WTC11 (cell line): ENCODE data around the gene CAGE1. TPM values are rescaled to one million over a fixed set of nuclear protein-coding genes. Genes with fewer than 3 reads are reported as not detected.

Experiments
- ATAC-seq: fragments of 200-7000 bp; cut with Tn5 transposase; 2 replicates; pipeline ENCODE4 v1.10.0; 2021; ENCODE audit warnings: mild to moderate bottlenecking, moderate library complexity
- CTCF ChIA-PET: fragments of 300-600 bp; sonication (Branson Sonifier 250); formaldehyde crosslinking; loops from one replicate; lab custom pipeline; 2021; ENCODE audit warnings: antibody characterized with exemption; lab: Charles Lee
- POLR2A ChIA-PET: fragments of 350-600 bp; sonication (Branson Sonifier 250); formaldehyde crosslinking; loops from one replicate; lab custom pipeline; 2021; ENCODE audit warnings: antibody characterized with exemption; lab: Charles Lee
- DNase-seq: peaks from one replicate; pipeline ENCODE4 v3.0.0; 2021; ENCODE audit warnings: low spot score
- H3K27ac Mint-ChIP-seq: 2 replicates; pipeline ENCODE4 v1.8.0; 2021; ENCODE audit warnings: mixed read lengths
- H3K27me3 Mint-ChIP-seq: 2 replicates; pipeline ENCODE4 v1.8.0; 2021; ENCODE audit warnings: low read depth, mild to moderate bottlenecking, moderate library complexity, mixed read lengths
- H3K36me3 Mint-ChIP-seq: 2 replicates; pipeline ENCODE4 v1.8.0; 2021; ENCODE audit warnings: mixed read lengths
- H3K4me1 Mint-ChIP-seq: 2 replicates; pipeline ENCODE4 v1.8.0; 2022; ENCODE audit warnings: mixed read lengths
- H3K4me3 Mint-ChIP-seq: 2 replicates; pipeline ENCODE4 v1.8.0; 2021; ENCODE audit warnings: mild to moderate bottlenecking, moderate library complexity, mixed read lengths
- H3K9me3 Mint-ChIP-seq: 2 replicates; pipeline ENCODE4 v1.8.0; 2021; ENCODE audit warnings: mixed read lengths
- ATF1 ChIP-seq: sonication (generic); formaldehyde crosslinking; IDR thresholded peaks from 2 replicates; pipeline ENCODE4 v1.8.1; 2023; ENCODE audit warnings: mild to moderate bottlenecking, moderate library complexity, missing genetic modification reagents
- ATF2 ChIP-seq: sonication (generic); formaldehyde crosslinking; IDR thresholded peaks from 2 replicates; pipeline ENCODE4 v1.8.1; 2022; ENCODE audit warnings: low read depth, missing genetic modification reagents, borderline replicate concordance
- CREM ChIP-seq: sonication (generic); formaldehyde crosslinking; IDR thresholded peaks from 2 replicates; pipeline ENCODE4 v1.8.1; 2022; ENCODE audit warnings: mild to moderate bottlenecking, missing genetic modification reagents, moderate library complexity
- CTCF ChIP-seq: fragments of 200-600 bp; IDR thresholded peaks from 2 replicates; pipeline ENCODE4 v1.8.0; 2022; ENCODE audit warnings: antibody characterized with exemption
- ETV6 ChIP-seq: sonication (generic); formaldehyde crosslinking; IDR thresholded peaks from 2 replicates; pipeline ENCODE4 v1.8.1; 2022; ENCODE audit warnings: mild to moderate bottlenecking, missing genetic modification reagents
- FOXK1 ChIP-seq: sonication (generic); formaldehyde crosslinking; IDR thresholded peaks from 2 replicates; pipeline ENCODE4 v1.8.0; 2022; ENCODE audit warnings: mild to moderate bottlenecking, moderate library complexity, missing genetic modification reagents
- GABPB1 ChIP-seq: sonication (generic); formaldehyde crosslinking; IDR thresholded peaks from 2 replicates; pipeline ENCODE4 v1.8.1; 2023; ENCODE audit warnings: mild to moderate bottlenecking, missing genetic modification reagents
- HMGA2 ChIP-seq: fragments of 250-450 bp; sonication (Bioruptor Pico); IDR thresholded peaks from 2 replicates; pipeline ENCODE4 v1.4.0; 2021; ENCODE audit warnings: mild to moderate bottlenecking, moderate library complexity
- IRF1 ChIP-seq: sonication (generic); formaldehyde crosslinking; IDR thresholded peaks from 2 replicates; pipeline ENCODE4 v1.8.0; 2023; ENCODE audit warnings: missing genetic modification reagents
- MXD4 ChIP-seq: fragments of 250-450 bp; sonication (Bioruptor Pico); IDR thresholded peaks from 2 replicates; pipeline ENCODE4 v1.8.0; 2021; ENCODE audit warnings: mild to moderate bottlenecking, moderate library complexity, borderline replicate concordance
- NFATC4 ChIP-seq: fragments of 250-450 bp; sonication (Bioruptor Pico); IDR thresholded peaks from 2 replicates; pipeline ENCODE4 v1.9.0; 2021; ENCODE audit warnings: mild to moderate bottlenecking
- NFE2L1 ChIP-seq: sonication (generic); formaldehyde crosslinking; IDR thresholded peaks from 2 replicates; pipeline ENCODE4 v1.8.1; 2023; ENCODE audit warnings: missing genetic modification reagents
- NFYB ChIP-seq: sonication (generic); formaldehyde crosslinking; conservative IDR thresholded peaks from 2 replicates; pipeline ENCODE4 v1.8.0; 2022; ENCODE audit warnings: low read depth, missing genetic modification reagents
- RELA ChIP-seq: sonication (generic); formaldehyde crosslinking; IDR thresholded peaks from 2 replicates; pipeline ENCODE4 v1.8.1; 2022; ENCODE audit warnings: missing genetic modification reagents, mild to moderate bottlenecking, borderline replicate concordance
- SP1 ChIP-seq: sonication (generic); formaldehyde crosslinking; conservative IDR thresholded peaks from 2 replicates; pipeline ENCODE4 v1.8.1; 2022; ENCODE audit warnings: missing genetic modification reagents
- TEAD4 ChIP-seq: sonication (generic); formaldehyde crosslinking; IDR thresholded peaks from 2 replicates; pipeline ENCODE4 v1.8.0; 2022; ENCODE audit warnings: mild to moderate bottlenecking, missing genetic modification reagents
- TP53 ChIP-seq: sonication (generic); formaldehyde crosslinking; IDR thresholded peaks from 2 replicates; pipeline ENCODE4 v1.8.1; 2023; ENCODE audit warnings: mild to moderate bottlenecking, missing genetic modification reagents
- ZNF138 ChIP-seq: sonication (generic); formaldehyde crosslinking; conservative IDR thresholded peaks from 2 replicates; pipeline ENCODE4 v1.8.1; 2022; ENCODE audit warnings: mild to moderate bottlenecking, moderate library complexity, missing genetic modification reagents
- ZNF671 ChIP-seq: fragments of 250-450 bp; sonication (Bioruptor Pico); IDR thresholded peaks from 2 replicates; pipeline ENCODE4 v1.8.0; 2021; ENCODE audit warnings: mild to moderate bottlenecking
- total RNA-seq: library from RNA; stranded (reverse); gene quantifications from 3 replicates; pipeline ENCODE4 v1.2.3, GENCODE V29; 2021
- TF ChIP-seq, protein P1 (sequence below): sonication (generic); formaldehyde crosslinking; IDR thresholded peaks from 2 replicates; pipeline ENCODE4 v1.8.0; 2023; ENCODE audit warnings: missing genetic modification reagents, mild to moderate bottlenecking, borderline replicate concordance

CAGE1 gene
- total RNA-seq, 1 experiment from 2014 or later = 0.07 TPM

- no peaks in the 10 kb centered on the region for H3K27me3 Mint-ChIP-seq
- ChIA-PET POLR2A (interaction anchor here (1.5 kb wide), 1 partner anchor 29 kb away, joined by 3 read pairs; no protein-coding TSS in a partner anchor), CTCF (interaction anchor here (1.1 kb wide), 1 partner anchor 194 kb away, joined by 3 read pairs; no protein-coding TSS in a partner anchor)
- peaks cover 23% of the 10 kb centered on the region for H3K36me3 Mint-ChIP-seq
- ATAC-seq = peak; percentile 87
- no peaks in the 10 kb centered on the region for H3K9me3 Mint-ChIP-seq
- TF ChIP-seq ATF2 (CRISPR knock-in tag) (no peak), ETV6 (no peak), ZNF671 (no peak), MXD4 (no peak), NFATC4 (CRISPR knock-in tag) (no peak), RELA (CRISPR knock-in tag) (no peak), CREM (CRISPR knock-in tag) (no peak), CTCF (no peak), NFYB (CRISPR knock-in tag) (no peak), GABPB1 (CRISPR knock-in tag) (no peak), ATF1 (CRISPR knock-in tag) (no peak), SP1 (CRISPR knock-in tag) (no peak), HMGA2 (CRISPR knock-in tag) (no peak), IRF1 (CRISPR knock-in tag) (no peak), TP53 (CRISPR knock-in tag) (no peak), NFE2L1 (CRISPR knock-in tag) (no peak), FOXK1 (CRISPR knock-in tag) (no peak), ZNF138 (CRISPR knock-in tag) (no peak)
- peak overlapping the region; percentile 84 for H3K27ac Mint-ChIP-seq
- peaks cover 12% of the 10 kb centered on the region for H3K4me1 Mint-ChIP-seq
- DNase-seq = no peak
- no peak overlapping the region for H3K4me3 Mint-ChIP-seq
These were observed 31.5 kb upstream of the CAGE1 start for GRCh38 chr6:7421066-7421465.

DNA sequence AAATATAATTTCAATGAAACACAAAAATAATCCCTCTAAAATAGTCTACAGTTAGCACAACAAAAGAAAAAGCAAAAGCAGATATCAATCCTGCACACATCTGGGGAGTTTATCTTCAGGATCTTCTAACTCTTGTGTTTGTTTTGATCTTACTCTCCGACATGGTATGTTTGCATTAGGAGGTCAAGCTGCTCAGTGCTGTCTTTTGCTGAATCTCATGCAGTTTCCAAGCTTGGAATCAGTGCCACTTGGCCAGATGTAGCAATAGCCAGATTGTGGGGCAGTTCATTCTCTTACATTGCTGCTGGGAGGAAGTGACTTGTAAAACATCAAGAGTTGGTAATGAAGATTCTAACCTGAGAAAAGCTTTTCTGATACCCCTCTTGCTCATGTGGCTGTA, 29.5 kb upstream of the CAGE1 start:
- POLR2A ChIA-PET = no interaction called here
- H3K27me3 Mint-ChIP-seq = no peaks in the 10 kb centered on the region

More for the DNA sequence above, 29.5 kb upstream of the CAGE1 start:
- H3K4me3 Mint-ChIP-seq = no peak overlapping the region
- no peaks in the 10 kb centered on the region for H3K9me3 Mint-ChIP-seq
- CTCF ChIA-PET = no interaction called here
- DNase-seq = no peak
- H3K36me3 Mint-ChIP-seq = peaks cover 41% of the 10 kb centered on the region
- H3K4me1 Mint-ChIP-seq = peaks cover 12% of the 10 kb centered on the region
- H3K27ac Mint-ChIP-seq = peak overlapping the region; percentile 92
- no peak for TF ChIP-seq TEAD4 (CRISPR knock-in tag)
- TF ChIP-seq, protein P1, sequence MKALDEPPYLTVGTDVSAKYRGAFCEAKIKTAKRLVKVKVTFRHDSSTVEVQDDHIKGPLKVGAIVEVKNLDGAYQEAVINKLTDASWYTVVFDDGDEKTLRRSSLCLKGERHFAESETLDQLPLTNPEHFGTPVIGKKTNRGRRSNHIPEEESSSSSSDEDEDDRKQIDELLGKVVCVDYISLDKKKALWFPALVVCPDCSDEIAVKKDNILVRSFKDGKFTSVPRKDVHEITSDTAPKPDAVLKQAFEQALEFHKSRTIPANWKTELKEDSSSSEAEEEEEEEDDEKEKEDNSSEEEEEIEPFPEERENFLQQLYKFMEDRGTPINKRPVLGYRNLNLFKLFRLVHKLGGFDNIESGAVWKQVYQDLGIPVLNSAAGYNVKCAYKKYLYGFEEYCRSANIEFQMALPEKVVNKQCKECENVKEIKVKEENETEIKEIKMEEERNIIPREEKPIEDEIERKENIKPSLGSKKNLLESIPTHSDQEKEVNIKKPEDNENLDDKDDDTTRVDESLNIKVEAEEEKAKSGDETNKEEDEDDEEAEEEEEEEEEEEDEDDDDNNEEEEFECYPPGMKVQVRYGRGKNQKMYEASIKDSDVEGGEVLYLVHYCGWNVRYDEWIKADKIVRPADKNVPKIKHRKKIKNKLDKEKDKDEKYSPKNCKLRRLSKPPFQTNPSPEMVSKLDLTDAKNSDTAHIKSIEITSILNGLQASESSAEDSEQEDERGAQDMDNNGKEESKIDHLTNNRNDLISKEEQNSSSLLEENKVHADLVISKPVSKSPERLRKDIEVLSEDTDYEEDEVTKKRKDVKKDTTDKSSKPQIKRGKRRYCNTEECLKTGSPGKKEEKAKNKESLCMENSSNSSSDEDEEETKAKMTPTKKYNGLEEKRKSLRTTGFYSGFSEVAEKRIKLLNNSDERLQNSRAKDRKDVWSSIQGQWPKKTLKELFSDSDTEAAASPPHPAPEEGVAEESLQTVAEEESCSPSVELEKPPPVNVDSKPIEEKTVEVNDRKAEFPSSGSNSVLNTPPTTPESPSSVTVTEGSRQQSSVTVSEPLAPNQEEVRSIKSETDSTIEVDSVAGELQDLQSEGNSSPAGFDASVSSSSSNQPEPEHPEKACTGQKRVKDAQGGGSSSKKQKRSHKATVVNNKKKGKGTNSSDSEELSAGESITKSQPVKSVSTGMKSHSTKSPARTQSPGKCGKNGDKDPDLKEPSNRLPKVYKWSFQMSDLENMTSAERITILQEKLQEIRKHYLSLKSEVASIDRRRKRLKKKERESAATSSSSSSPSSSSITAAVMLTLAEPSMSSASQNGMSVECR = no peak
- TF ChIP-seq, all 79 proteins: peak for 0
- ATAC-seq = no peak
